K562 (cell line): ENCODE results near the gene ZMAT2. TPM values are rescaled to one million over a fixed set of nuclear protein-coding genes. Genes with fewer than 3 reads are reported as not detected.

ENCODE experiments used
- ATF3 ChIP-seq, 2 experiments: fragments of 450-650 bp in 1 of 2; sonication (generic) in 1 of 2; formaldehyde crosslinking in 1 of 2; IDR thresholded peaks in 1 of 2; conservative IDR thresholded peaks in 1 of 2; 2 replicates each; pipeline versions ENCODE4 v1.6.1 to v1.8.1; 2016 to 2023; ENCODE audit warnings: mild to moderate bottlenecking in 2 of 2, moderate library complexity in 2 of 2, inconsistent platforms in 1 of 2, missing genetic modification reagents in 1 of 2
- BRF1 ChIP-seq: IDR thresholded peaks from 3 replicates; pipeline ENCODE4 v1.6.1; 2011; ENCODE audit warnings: borderline replicate concordance, mild to moderate bottlenecking; ENCODE audit not compliant: insufficient read length; ENCODE audit errors: extremely low read depth
- CBFB ChIP-seq: sonication (generic); formaldehyde crosslinking; IDR thresholded peaks from 2 replicates; pipeline ENCODE4 v1.4.0; 2020; ENCODE audit warnings: mild to moderate bottlenecking, missing genetic modification reagents
- CTBP1 ChIP-seq: fragments of 450-650 bp; IDR thresholded peaks from 2 replicates; pipeline ENCODE4 v1.6.1; 2016; ENCODE audit warnings: borderline replicate concordance
- CUX1 ChIP-seq: fragments of 200-800 bp; sonication (Bioruptor generic); IDR thresholded peaks from 2 replicates; pipeline ENCODE4 v1.6.1; 2016; ENCODE audit warnings: missing genetic modification characterization, missing compliant biosample characterization
- DDX20 ChIP-seq: fragments of 450-650 bp; IDR thresholded peaks from 2 replicates; pipeline ENCODE4 v1.6.1; 2016; ENCODE audit warnings: missing genetic modification characterization, low read depth, mild to moderate bottlenecking, missing compliant biosample characterization, moderate library complexity
- DIDO1 ChIP-seq: fragments of 450-650 bp; IDR thresholded peaks from 2 replicates; pipeline ENCODE4 v1.6.1; 2016; ENCODE audit warnings: low read depth, missing biosample characterization, missing genetic modification characterization
- ETS2 ChIP-seq: IDR thresholded peaks from 2 replicates; pipeline ENCODE4 v1.6.1; 2016; ENCODE audit warnings: borderline replicate concordance, missing genetic modification characterization, mild to moderate bottlenecking, moderate library complexity, missing compliant biosample characterization; ENCODE audit not compliant: poor library complexity, severe bottlenecking
- GMEB1 ChIP-seq: fragments of 250-450 bp; sonication (Bioruptor Pico); IDR thresholded peaks from 2 replicates; pipeline ENCODE4 v1.4.0; 2020; ENCODE audit warnings: mild to moderate bottlenecking
- HOMEZ ChIP-seq: fragments of 250-450 bp; sonication (Bioruptor Pico); IDR thresholded peaks from 2 replicates; pipeline ENCODE4 v1.4.0; 2020; ENCODE audit warnings: mild to moderate bottlenecking, moderate library complexity
- NCOA2 ChIP-seq, 2 experiments: fragments of 450-650 bp; IDR thresholded peaks; 2 replicates each; pipeline ENCODE4 v1.6.1; 2018; ENCODE audit warnings: mild to moderate bottlenecking in 2 of 2, moderate library complexity in 1 of 2; ENCODE audit not compliant: partially characterized antibody in 2 of 2
- PHB ChIP-seq: fragments of 250-450 bp; sonication (Bioruptor Pico); IDR thresholded peaks from 2 replicates; pipeline ENCODE4 v1.5.0; 2021
- POLR2AphosphoS2 ChIP-seq: IDR thresholded peaks from 2 replicates; pipeline ENCODE4 v1.6.1; 2012; ENCODE audit warnings: low read length, improper control_type of control experiment
- POU5F1 ChIP-seq: fragments of 150-350 bp; IDR thresholded peaks from 2 replicates; pipeline ENCODE4 v1.6.1; 2014; ENCODE audit warnings: borderline replicate concordance, low read length, low read depth, mild to moderate bottlenecking; ENCODE audit not compliant: partially characterized antibody
- SOX6 ChIP-seq: fragments of 450-650 bp; IDR thresholded peaks from 2 replicates; pipeline ENCODE4 v1.6.1; 2014; ENCODE audit warnings: mild to moderate bottlenecking
- ZNF146 ChIP-seq: IDR thresholded peaks from one replicate; pipeline ENCODE4 v1.6.1; 2018; ENCODE audit warnings: missing compliant biosample characterization; ENCODE audit not compliant: unreplicated experiment
- ZNF695 ChIP-seq: fragments of 450-650 bp; formaldehyde crosslinking; IDR thresholded peaks from 2 replicates; pipeline ENCODE4 v1.4.0; 2020; ENCODE audit warnings: mild to moderate bottlenecking, moderate library complexity
- ZNF764 ChIP-seq: fragments of 250-450 bp; sonication (Bioruptor Pico); IDR thresholded peaks from 2 replicates; pipeline ENCODE4 v1.4.0; 2020; ENCODE audit warnings: low read depth, mild to moderate bottlenecking, moderate library complexity
- polyA plus RNA-seq, 8 experiments: library from polyadenylated mRNA; depleted of rRNA in 4 of 8; stranded (reverse) in 5 of 8; unstranded in 3 of 8; fragments of >200 nt; fragmentation: Nextera tagmentation in 2 of 8; fragmentation: Illumina TruSeq in 1 of 8; extraction: Ambion mirVana in 2 of 8; extraction: Trizol in 1 of 8; gene quantifications; 2 replicates each; pipeline versions ENCODE4 v1.2.1 to v1.2.3, GENCODE V29; 2011 to 2014; ENCODE audit warnings: inconsistent platforms in 1 of 8, missing spikeins in 1 of 8
- total RNA-seq, 7 experiments: library from RNA; depleted of rRNA in 6 of 7; stranded (reverse); fragments of >200 nt in 6 of 7; fragmentation: Illumina TruSeq in 2 of 7; extraction: Trizol in 2 of 7; gene quantifications; 2 replicates each; pipeline versions ENCODE4 v1.2.1 to v1.2.3, GENCODE V29; 2011 to 2021; ENCODE audit warnings: low replicate concordance in 1 of 7

ZMAT2 gene
- total and polyA plus RNA-seq, 9 of the 15 experiments (the other 6 are each of a cell fraction or from before 2014, with no cell fraction given) = 44.2 to 101 (median 69.2) TPM

DNA sequence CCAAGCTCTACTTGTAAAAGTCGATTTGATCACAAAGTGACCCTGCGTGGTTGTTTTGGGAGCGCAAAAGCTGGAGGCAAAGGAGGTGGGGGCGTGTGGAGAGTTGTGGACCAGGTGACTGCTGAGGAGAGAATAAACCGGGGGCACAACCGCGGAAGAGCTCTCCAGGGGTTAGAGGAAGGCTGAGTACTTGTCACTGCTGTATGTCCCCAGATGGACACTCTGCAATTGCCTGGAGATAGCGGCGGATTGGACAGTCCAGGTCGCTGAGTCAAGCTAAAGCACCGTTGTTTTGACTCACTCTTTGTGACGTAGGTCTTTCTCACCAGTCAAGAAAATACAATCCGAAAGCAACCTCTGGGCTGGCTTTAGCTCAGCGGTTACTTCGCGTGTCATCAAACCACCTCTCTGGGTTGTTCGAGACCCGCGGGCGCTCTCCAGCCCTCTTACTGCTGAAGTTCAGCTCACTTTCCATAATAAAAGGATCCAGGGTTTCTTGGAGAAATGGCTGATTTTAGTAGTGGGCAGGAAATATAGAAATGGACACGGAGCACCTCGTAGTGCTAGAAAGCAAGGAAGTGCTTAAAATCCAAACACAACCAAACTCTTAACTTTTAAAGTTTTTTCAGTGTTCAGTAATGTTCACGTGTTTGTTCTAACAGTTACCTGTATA lies 25.7 kb downstream of the ZMAT2 start (continued):
- TF ChIP-seq GMEB1 (no peak), SOX6 (peak; percentile 78), ZNF695 (CRISPR knock-in tag) (no peak), ZNF146 (CRISPR knock-in tag) (no peak), BRF1 (peak; percentile 16), CUX1 (CRISPR knock-in tag) (no peak), HOMEZ (CRISPR knock-in tag) (no peak), ATF3 (IDR thresholded peaks at IDR 0.05) (peak; percentile 91), ATF3 (CRISPR knock-in tag; conservative IDR thresholded peaks at IDR 0.05) (peak; percentile 95), NCOA2 (IDR thresholded peaks at IDR 0.05; ENCODE audit: partially characterized antibody in 2 of 2) (peak in 1 of 2 experiments; percentile 93), ZNF764 (CRISPR knock-in tag) (peak; percentile 61; the same call in 1 of the 2 replicates), PHB (CRISPR knock-in tag) (no peak), DIDO1 (tag) (no peak), CTBP1 (peak; percentile 70), POLR2AphosphoS2 (no peak), CBFB (CRISPR knock-in tag) (no peak), POU5F1 (no peak), DDX20 (tag) (no peak), ETS2 (tag) (no peak)
